IPS DF 4.7 (cell line): ENCODE results near the gene SLC38A8.

Experiments
- DNase-seq: peaks from one replicate; pipeline ENCODE4 v3.0.0-alpha.2; 2013; ENCODE audit warnings: low spot score; ENCODE audit errors: extremely low read depth

SLC38A8 gene

DNA sequence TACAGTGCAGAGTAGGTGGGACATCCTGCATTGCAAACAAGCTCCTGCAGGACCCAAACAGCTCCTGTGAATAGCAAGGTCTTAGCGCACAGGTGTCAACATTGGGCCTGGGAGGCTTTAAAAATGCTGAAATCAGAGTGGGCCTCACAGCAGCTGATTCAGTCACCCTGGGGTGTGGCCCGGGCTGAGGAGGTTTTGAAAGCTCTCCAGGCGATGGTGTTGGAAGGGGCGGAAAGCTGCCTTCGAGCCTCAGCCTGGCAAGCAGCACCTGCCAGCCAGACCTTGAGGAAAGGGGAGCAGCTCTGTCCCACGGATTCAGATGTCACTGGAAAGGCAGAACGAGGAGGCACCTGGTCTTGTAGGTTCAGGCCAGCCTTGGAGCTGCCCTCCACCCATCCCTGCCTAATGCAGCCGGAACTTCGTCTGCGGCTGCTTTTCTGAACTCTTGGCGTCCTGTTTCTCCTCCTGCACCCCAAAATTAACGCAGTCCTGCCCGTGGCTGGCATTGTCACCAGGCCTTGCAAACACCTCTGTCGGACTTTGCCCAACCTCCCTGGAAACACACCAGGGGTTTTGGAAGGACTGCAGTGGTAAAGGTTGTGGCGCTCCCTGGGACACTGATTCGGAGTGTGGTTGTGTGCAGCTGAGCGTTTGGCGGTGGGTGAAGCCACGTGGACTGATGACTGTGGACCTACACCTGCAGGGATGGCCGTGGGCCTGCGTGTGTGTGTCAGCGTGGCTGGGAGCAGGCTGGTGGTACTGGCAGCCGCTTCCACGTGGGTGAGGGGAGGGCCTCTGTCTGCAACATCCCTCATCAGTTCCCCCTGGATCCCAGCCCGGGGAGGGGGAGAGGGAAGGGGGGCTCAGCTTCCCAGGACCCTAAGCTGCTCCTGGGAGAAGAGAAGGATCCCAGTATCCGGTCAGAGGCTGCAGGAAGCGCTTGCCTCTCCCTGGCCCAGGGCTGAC, 71.1 kb downstream of the SLC38A8 start:
- DNase-seq = no peak

GRCh38 chr16:83970430-83970815, 72.2 kb downstream of the SLC38A8 start:
- no peak for DNase-seq

DNA sequence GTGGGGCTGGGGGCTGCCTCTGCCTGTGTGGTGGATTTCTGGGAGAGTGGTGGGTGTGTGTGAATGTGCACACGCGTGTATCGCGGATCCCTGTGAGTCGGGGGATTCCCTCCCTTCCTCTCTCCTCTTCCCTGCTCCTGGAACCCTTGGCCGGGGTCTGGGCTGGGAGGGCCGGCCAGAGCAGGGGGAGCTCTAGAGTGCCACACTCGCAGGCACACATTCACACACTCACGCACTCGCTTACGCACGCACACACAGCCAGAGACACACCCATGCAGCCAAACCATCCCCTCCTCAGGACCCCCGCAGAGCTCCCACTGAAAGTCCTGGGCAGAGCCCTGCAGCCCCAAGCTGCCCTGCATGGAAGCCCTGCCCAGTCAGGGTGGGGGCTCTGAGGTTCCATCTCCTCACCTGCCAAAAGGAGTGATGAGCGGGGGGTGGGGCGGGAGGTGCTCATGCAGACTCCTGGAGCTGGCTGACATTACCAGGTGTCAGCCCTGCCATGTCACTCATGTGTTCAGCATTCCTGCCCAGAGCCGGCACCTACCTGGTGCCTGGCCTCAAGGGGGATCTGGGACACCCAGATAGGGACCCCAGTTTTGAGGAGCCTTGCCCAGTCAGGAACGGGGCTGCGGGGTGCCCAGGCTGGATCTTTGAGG, 72.7 kb downstream of the SLC38A8 start:
- no peak for DNase-seq

- no peak for DNase-seq
Measured at GRCh38 chr16:83968891-83969649, 73.5 kb downstream of the SLC38A8 start.

- no peak for DNase-seq
Measured at GRCh38 chr16:83968306-83968851, 74.2 kb downstream of the SLC38A8 start.

GRCh38 chr16:83967838-83968305, 74.7 kb downstream of the SLC38A8 start, which contains the start of gene NECAB2:
TSS of gene NECAB2 (plus strand) at chr16:83968244. CDS start at chr16:83968649, 405 bp downstream.
- DNase-seq = no peak

GRCh38 chr16:83967091-83967490, 75.5 kb downstream of the SLC38A8 start:
- DNase-seq = no peak

DNA sequence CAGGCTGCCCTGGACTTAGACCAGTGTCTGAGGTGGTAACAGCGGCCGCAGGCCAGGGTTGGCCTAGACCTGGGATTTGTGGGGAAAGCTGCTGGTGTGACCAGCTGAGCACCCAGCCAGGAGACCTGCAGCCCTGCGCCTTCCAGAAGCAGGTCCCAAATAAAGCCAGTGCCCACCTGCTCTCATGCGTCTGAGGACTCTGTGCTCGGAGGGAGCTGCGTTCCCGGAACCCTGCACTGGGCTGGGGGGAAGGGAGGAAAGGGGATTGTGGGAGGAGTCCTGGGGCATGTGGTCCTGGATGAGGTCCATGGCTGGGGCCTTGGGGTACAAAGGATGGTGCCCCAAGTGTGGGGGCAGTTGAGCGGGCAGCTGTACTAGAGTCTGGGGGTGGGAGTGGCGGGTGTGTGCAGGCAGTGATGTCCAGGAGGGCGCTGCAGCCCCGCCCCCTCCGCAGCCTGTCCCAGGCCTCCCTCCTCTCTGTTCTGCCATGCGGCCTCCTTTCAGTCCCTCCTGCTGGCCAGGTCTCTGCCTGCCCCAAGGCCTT, 76.4 kb downstream of the SLC38A8 start:
- DNase-seq = no peak

- no peak for DNase-seq
Measured at GRCh38 chr16:83965444-83966152, 77.0 kb downstream of the SLC38A8 start.

GRCh38 chr16:83964684-83965443, 77.7 kb downstream of the SLC38A8 start:
- DNase-seq = no peak

- no peak for DNase-seq
Measured at GRCh38 chr16:83963277-83964119, 79.1 kb downstream of the SLC38A8 start.

- DNase-seq = no peak
Measured at GRCh38 chr16:83961591-83961990, 81.0 kb downstream of the SLC38A8 start.

- no peak for DNase-seq
Measured at GRCh38 chr16:83960521-83961249, 81.9 kb downstream of the SLC38A8 start.
